Muscle layer of duodenum (tissue), 2 donors: ENCODE results near the gene TRMT112.

Experiments used
- H3K27ac ChIP-seq: one replicate; pipeline ENCODE4 v1.7.0; 2013; ENCODE audit warnings: mild to moderate bottlenecking, low read length
- H3K27me3 ChIP-seq: one replicate; pipeline ENCODE4 v1.7.0; 2013; ENCODE audit warnings: low read depth, mild to moderate bottlenecking, control low read depth, low read length
- H3K36me3 ChIP-seq, 2 donors: one replicate each; pipeline ENCODE4 v1.7.0; 2013; ENCODE audit warnings: low read length in 2 of 2, control low read depth in 1 of 2, mild to moderate bottlenecking in 1 of 2; ENCODE audit not compliant: insufficient read depth in 2 of 2, control insufficient read depth in 1 of 2
- H3K4me1 ChIP-seq, 2 donors: one replicate each; pipeline ENCODE4 v1.7.0; 2013; ENCODE audit warnings: low read length in 2 of 2, mild to moderate bottlenecking in 2 of 2, control low read depth in 1 of 2, moderate library complexity in 1 of 2; ENCODE audit not compliant: insufficient read depth in 2 of 2, control insufficient read depth in 1 of 2
- H3K4me3 ChIP-seq, 2 donors: one replicate each; pipeline ENCODE4 v1.7.0; 2013; ENCODE audit warnings: low read length in 2 of 2, low read depth in 1 of 2, mild to moderate bottlenecking in 1 of 2
- H3K9me3 ChIP-seq, 2 donors: one replicate each; pipeline ENCODE4 v1.7.0; 2013; ENCODE audit warnings: low read length in 2 of 2, control low read depth in 1 of 2, mild to moderate bottlenecking in 1 of 2; ENCODE audit not compliant: control insufficient read depth in 1 of 2
- donor health status: healthy.

TRMT112 gene

DNA sequence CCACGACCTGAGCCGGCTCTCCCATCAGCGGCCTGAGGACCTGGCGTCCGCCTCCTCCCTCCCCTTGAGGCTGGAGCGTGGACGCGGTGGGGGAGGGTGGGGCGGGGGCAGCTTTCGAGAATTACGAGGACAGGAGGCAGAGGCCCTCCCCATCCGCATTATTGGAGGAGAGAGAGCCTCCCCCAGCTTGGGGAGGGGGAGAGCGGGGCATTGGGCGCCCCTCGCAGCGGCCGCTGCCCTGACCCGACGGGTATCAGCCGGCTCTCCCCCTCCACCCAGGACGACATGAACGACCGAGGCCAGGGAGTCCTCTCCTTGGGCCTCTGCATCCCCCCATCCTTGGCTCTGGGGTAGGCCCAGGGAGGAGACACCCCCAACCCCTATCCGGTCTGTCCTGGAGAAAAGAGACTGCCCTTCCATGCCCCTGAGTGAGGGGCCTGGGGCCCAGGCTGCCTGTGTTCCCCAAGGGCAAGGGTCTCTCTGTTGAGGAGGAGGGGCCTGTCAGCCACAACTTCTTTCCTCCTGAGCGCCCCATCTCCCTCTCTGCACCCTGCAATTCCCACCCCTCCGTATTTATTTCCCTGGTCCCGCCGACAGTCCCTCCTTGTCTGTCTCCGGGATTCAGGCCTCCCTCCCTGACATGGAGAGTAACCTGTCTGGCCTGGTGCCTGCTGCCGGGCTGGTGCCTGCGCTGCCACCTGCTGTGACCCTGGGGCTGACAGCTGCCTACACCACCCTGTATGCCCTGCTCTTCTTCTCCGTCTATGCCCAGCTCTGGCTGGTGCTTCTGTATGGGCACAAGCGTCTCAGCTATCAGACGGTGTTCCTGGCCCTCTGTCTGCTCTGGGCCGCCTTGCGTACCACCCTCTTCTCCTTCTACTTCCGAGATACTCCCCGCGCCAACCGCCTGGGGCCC, 31.2 kb downstream of the TRMT112 start:
- Histone ChIP-seq H3K9me3 (no peaks in the 10 kb centered on the region), H3K4me3 (peak overlapping the region; percentile 48 to 95), H3K36me3 (peaks cover 0 to 7% of the 10 kb centered on the region in 2 donors), H3K27ac (no peak overlapping the region), H3K4me1 (peaks cover 4 to 26% of the 10 kb centered on the region in 2 donors), H3K27me3 (peaks cover 12% of the 10 kb centered on the region)

DNA sequence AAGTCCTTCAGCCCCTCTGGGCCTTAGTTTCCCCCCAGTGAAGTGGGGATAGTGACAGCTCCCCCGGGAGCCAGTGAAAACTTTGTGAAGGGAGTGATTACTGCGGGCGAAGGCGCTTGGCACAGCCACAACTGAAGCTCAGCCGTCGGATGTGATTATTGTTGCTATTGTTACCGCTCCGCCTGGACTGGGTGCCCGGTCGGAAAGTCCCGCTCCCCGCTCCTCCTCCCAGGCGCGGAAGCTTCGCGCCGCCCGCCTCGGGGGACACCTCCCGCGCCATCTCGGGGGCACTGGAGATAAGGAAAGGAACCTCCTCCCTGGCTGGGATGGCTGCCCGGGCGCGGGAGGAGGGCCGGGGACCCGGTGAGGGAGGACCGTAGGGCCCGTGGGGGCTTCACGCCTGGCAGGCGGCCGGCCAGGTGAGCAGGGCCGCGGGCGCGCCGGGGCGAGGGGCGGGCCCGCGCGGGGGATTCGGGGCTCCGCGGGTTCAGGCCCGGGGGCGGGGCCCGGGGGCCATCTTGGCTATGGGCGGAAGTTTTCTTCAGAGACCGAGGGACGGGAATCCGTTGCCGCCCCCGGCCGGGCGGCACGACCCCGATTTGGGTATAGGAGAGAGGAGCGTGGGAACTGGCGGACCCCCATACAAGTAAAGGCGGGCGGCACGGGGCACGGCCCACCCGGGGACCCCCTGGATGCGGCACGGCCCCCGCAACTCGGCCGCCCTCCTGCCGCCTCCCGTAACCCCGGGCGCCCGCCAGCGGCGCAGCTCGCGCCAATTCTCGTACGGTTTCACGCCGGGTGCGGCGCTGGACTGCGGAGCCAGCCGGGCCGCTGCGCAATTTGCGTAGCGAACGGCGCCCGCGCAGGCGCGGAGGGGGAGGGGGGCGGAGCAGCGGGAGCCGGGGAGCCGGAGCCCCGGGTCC, 32.1 kb downstream of the TRMT112 start, which contains the start of gene GPR137:
Gene GPR137, plus strand, starts transcription at position 887 of the 923 bp plus-strand sequence. CDS start 677 bp downstream, outside the sequence.
- Histone ChIP-seq H3K4me3 (peak within 1 kb of the TSS; percentile 90 to 95), H3K4me1 (peaks cover 4 to 26% of the 10 kb centered on the region in 2 donors), H3K9me3 (no peaks in the 10 kb centered on the region), H3K27ac (peak within 1 kb of the TSS; percentile 91), H3K27me3 (peaks cover 3% of the 10 kb centered on the region), H3K36me3 (peaks cover 0 to 7% of the 10 kb centered on the region in 2 donors)

DNA sequence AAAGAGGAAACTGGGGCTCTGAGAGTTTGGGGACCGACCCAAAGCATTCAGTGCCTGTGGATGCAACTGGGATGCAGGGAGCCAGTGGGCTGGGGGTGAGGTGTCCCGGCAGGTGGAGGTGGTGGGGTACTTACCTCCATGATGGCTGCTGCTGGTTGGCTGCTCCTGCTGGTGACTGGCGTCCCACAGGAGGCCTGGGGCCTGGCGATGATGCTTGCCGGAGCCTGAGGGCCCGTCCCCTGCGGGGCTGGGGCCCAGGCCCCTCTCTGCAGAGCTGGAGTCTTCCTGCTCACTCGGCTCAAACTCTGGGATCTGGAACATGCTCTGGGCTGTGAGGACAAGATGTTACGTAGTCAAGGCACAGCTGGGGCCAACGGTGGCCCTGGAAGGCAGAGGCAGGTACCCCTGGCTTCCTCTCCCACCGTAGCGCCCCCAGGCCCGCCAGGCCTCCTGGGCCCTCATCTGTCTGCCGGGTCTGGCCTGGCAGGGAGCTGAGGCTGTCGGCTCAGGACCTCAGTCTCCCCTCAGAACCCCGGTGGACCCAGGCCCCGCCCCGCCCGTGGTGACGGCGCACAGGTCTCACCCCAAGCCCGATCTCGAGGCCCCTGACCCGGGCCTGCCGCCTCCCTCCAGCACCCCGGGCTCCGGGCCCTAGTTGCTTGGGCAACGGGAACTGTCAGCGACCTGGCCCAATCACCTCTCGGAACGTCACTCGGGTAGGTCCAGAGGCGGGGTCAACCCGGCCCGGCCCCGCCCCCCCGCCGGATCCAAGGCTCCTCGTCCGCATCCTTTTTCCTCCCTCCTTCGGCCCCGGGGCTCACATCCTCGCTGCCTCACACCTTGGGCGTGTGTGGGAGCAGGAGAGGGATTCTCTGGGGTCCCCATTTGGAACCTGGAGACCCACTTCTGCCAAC, 33.1 kb downstream of the TRMT112 start, which contains the start of gene BAD:
Gene BAD, minus strand, starts transcription at position 618 of the 914 bp plus-strand sequence. Its CDS starts 297 bp downstream, at position 321.
- no peaks in the 10 kb centered on the region for H3K9me3 ChIP-seq
- peaks cover 4 to 26% of the 10 kb centered on the region in 2 donors for H3K4me1 ChIP-seq

DNA sequence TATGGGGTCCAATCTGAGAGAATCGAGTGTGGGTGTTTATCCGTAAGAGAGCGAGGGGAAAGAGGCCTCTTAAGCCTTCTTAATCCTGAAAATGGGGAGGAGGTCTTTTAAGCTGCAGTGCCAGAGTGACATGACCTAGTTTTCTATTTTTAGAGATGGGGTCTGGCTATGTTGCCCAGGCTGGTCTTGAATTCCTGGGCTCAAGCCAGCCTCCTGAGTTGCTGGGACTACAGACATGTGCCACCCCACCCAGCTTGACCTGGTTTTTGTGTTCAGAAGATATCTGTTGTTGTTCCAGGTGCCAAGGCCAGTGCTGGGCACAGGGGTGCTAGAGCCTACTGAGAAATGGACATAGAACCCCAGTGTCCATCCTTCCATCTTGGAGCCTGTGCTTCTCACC, 34.3 kb downstream of the TRMT112 start:
- Histone ChIP-seq H3K27ac (no peak overlapping the region), H3K4me3 (peak overlapping the region in 1 of 2 donors; percentile 95), H3K4me1 (peaks cover 4 to 26% of the 10 kb centered on the region in 2 donors), H3K27me3 (no peaks in the 10 kb centered on the region), H3K36me3 (peaks cover 5 to 16% of the 10 kb centered on the region in 2 donors), H3K9me3 (no peaks in the 10 kb centered on the region)

More for the DNA sequence above, 33.1 kb downstream of the TRMT112 start, which contains the start of gene BAD:
- peaks cover 0 to 7% of the 10 kb centered on the region in 2 donors for H3K36me3 ChIP-seq
- peak within 1 kb of the TSS; percentile 91 for H3K27ac ChIP-seq
- H3K27me3 ChIP-seq: no peaks in the 10 kb centered on the region
- peak within 1 kb of the TSS; percentile 90 to 95 for H3K4me3 ChIP-seq

DNA sequence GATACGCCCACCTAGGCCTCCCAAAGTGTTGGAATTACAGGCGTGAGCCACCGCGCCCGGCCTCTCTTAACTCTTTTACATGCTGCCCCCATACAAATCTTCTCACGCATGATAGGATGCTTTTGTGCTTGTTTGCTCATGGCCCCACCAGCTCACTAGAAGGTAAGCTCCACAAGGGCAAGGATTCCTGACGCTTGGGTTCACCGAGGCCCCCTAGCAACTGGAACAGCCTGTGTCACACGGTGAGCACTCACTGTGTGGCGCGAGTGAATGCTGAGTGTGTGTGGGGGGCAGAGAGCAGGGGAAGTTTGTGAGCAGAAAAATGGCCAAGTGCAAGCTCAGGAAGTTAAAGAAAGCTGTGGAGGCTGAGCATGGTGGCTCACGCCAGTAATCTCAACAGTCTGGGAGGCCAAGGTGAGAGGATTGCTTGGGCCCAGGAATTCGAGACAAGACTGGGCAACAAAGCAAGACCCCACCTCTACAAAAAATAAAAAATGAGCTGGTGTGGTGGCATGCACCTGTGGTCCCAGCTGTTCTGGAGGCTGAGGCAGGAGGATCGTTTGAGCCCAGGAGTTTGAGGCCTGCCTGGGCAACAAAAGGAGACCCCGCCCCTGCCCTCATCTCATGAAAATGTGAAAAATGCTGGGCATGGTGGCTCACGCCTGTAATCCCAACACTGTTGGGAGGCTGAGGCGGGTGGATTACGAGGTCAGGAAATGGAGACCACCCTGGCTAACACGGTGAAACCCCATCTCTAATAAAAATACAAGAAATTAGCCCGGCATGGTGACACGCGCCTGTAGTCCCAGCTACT, 35.2 kb downstream of the TRMT112 start:
- H3K27me3 ChIP-seq: no peaks in the 10 kb centered on the region
- H3K4me1 ChIP-seq: peaks cover 4 to 26% of the 10 kb centered on the region in 2 donors
- H3K4me3 ChIP-seq: no peak overlapping the region
- no peaks in the 10 kb centered on the region for H3K9me3 ChIP-seq
- H3K36me3 ChIP-seq: peaks cover 5 to 24% of the 10 kb centered on the region in 2 donors
- no peak overlapping the region for H3K27ac ChIP-seq

DNA sequence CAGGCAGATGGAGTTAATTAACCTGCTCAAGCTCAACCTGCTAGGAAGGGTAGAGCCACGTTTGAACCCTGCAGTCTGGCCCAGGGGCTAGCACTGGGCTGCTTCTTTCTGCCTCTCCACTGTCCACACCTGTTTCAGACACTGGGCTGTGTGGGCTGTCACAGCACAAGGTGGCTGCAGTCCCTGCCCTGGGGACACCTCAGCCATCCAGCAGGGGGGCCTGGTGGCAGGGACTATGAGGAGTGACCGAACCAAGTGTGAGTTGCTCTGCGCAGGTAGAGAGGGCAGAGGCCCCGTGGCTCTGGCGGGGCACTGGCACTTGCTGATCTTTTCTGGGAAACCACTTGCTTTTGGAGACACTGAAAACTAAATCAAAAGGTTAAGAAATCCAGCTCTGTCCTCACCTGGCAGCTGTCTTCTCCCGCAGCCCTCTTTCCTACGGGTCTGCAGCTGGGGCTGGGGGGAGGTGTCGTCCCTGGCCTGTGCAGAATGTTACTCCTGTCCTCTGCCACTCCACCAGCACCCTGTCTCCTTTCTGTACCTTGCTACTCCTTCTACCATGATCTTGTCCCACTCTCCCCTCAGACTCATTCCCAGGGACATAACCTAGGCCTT, 38.7 kb downstream of the TRMT112 start:
- H3K27me3 ChIP-seq: no peaks in the 10 kb centered on the region
- H3K27ac ChIP-seq: no peak overlapping the region
- no peak overlapping the region for H3K4me3 ChIP-seq
- no peaks in the 10 kb centered on the region for H3K9me3 ChIP-seq
- peaks cover 5 to 43% of the 10 kb centered on the region in 2 donors for H3K36me3 ChIP-seq
- peaks cover 0 to 9% of the 10 kb centered on the region in 2 donors for H3K4me1 ChIP-seq

DNA sequence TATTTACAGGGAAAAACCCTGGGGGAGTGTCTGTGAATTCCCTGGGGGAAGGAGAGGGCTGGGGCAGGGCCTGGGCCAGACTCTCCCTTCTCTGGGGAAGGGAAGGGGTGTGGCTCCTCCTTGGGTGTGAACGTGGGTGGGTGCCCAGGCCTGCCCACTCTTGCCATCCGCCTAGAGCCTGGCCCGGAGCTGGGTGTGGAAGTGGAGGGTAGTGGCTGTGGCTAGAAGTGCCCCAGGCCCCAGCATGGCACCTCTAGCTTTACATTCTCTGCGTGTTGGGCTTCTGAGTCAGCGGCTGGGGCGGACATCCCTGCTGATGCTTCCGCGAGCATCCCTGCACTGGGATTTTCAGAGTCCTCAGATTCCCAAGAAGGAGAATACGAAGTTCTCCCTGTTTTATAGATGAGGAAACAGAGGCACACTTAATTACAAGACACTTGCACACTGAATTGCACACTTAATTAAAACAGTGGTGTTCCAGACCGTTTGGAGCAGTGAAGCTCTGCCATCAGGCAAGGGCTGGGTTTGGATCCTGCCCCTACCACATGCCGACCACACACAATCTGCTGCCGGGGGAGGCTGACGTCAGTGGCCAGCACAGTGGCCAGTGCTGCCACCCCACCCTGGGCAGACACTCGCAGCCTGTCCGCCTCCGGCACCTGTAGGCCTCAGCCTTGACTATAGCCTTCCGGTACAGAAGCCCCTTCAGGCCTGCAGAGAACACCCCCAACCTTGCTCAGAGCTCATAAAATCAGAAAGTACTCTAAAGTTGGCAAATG, 40.5 kb downstream of the TRMT112 start:
- no peaks in the 10 kb centered on the region for H3K27me3 ChIP-seq
- no peak overlapping the region for H3K4me3 ChIP-seq
- no peak overlapping the region for H3K27ac ChIP-seq
- peaks cover 0 to 7% of the 10 kb centered on the region in 2 donors for H3K4me1 ChIP-seq
- peaks cover 5 to 36% of the 10 kb centered on the region in 2 donors for H3K36me3 ChIP-seq
- H3K9me3 ChIP-seq: no peaks in the 10 kb centered on the region

DNA sequence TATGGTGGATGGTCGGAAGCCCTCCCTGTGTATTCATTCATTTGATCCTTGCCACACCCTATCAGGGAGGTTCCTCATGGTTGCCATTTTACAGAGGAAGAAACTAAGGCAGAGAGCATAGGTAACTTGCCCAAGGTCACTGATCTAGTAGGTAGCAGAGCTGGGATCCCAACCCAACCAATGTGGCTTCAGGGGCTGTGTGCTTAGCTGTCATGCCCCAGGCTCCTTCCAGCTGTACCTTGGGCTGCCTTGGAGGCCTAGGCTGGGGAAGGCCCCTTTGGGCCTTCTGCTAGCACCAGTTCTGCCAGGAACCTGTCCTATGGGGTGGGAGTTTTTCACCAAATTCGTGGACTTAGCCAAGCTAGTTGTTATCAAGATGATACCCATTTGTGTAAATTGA, 41.5 kb downstream of the TRMT112 start:
- H3K36me3 ChIP-seq: peaks cover 5 to 36% of the 10 kb centered on the region in 2 donors
- H3K4me1 ChIP-seq: peaks cover 0 to 9% of the 10 kb centered on the region in 2 donors
- no peaks in the 10 kb centered on the region for H3K27me3 ChIP-seq
- no peaks in the 10 kb centered on the region for H3K9me3 ChIP-seq
- H3K4me3 ChIP-seq: no peak overlapping the region
- no peak overlapping the region for H3K27ac ChIP-seq
